Prostate gland (tissue), 2 donors: ENCODE data around the gene GNA12.

ENCODE experiments used
- CTCF ChIP-seq, 4 experiments: fragments of 200-600 bp in 2 of 4; fragments of 450-650 bp in 2 of 4; sonication (generic) in 2 of 4; IDR thresholded peaks; 1 replicate in 3 of 4; 2 replicates in 1 of 4; pipeline ENCODE4 v1.5.1; 2016 to 2019; ENCODE audit warnings: antibody characterized with exemption in 4 of 4, mild to moderate bottlenecking in 2 of 4, moderate library complexity in 2 of 4
- POLR2AphosphoS5 ChIP-seq: sonication (generic); formaldehyde crosslinking; IDR thresholded peaks from one replicate; pipeline ENCODE4 v1.6.1; 2017; ENCODE audit warnings: antibody characterized with exemption

- no peak for TF ChIP-seq CTCF (IDR thresholded peaks at IDR 0.05)
- TF ChIP-seq POLR2AphosphoS5, result no peak
Observed at GRCh38 chr7:2736411-2736914, 107.6 kb downstream of the GNA12 start.
